Measurements from ENCODE around the gene SCGB1C1.
"Not testable (repeated sequence)": the region's sequence is repeated elsewhere in the genome, so short reads cannot be mapped to it uniquely, and the experiment has no call there.

- not testable (repeated sequence) for TF ChIP-seq CTCF, POLR2A (IDR thresholded peaks at IDR 0.05)
Measured at GRCh38 chr11:238346-238745, 45.5 kb downstream of the SCGB1C1 start.
